Aorta (tissue), 5 donors: ENCODE results near the gene COX4I2. TPM values are rescaled to one million over a fixed set of nuclear protein-coding genes. Genes with fewer than 3 reads are reported as not detected.

Experiments used
- ATAC-seq: fragments of 200-7000 bp; cut with Tn5 transposase; one replicate; pipeline ENCODE4 v1.9.1; 2022; ENCODE audit warnings: moderate library complexity; ENCODE audit not compliant: low FRiP score
- DNase-seq, 2 donors: peaks; one replicate each; pipeline ENCODE4 v3.0.0-alpha.2; 2020
- H3K27ac ChIP-seq, 2 donors: one replicate each; pipeline ENCODE4 v1.5.1; 2013; ENCODE audit warnings: low read length in 2 of 2, mild to moderate bottlenecking in 2 of 2, moderate library complexity in 2 of 2, control low read depth in 1 of 2, inconsistent platforms in 1 of 2, low read depth in 1 of 2
- H3K27me3 ChIP-seq, 2 donors: one replicate each; pipeline ENCODE4 v1.6.1; 2013; ENCODE audit warnings: control low read depth in 1 of 2, low read length in 1 of 2, mild to moderate bottlenecking in 1 of 2, moderate library complexity in 1 of 2; ENCODE audit not compliant: insufficient read depth in 2 of 2, control insufficient read depth in 1 of 2
- H3K36me3 ChIP-seq, 2 donors: one replicate each; pipeline ENCODE4 v1.6.1; 2013; ENCODE audit warnings: control low read depth in 1 of 2, low read length in 1 of 2, mild to moderate bottlenecking in 1 of 2; ENCODE audit not compliant: insufficient read depth in 2 of 2, control insufficient read depth in 1 of 2
- H3K4me1 ChIP-seq, 2 donors: one replicate each; pipeline ENCODE4 v1.6.1; 2013; ENCODE audit warnings: low read length in 2 of 2, control low read depth in 1 of 2, mild to moderate bottlenecking in 1 of 2, moderate library complexity in 1 of 2; ENCODE audit not compliant: insufficient read depth in 2 of 2, control insufficient read depth in 1 of 2
- H3K4me3 ChIP-seq, 2 donors: one replicate each; pipeline ENCODE4 v1.5.1; 2013; ENCODE audit warnings: low read length in 2 of 2, control low read depth in 1 of 2, mild to moderate bottlenecking in 1 of 2
- H3K9me3 ChIP-seq: one replicate; pipeline ENCODE4 v1.6.1; 2013; ENCODE audit warnings: mild to moderate bottlenecking, low read length; ENCODE audit not compliant: control insufficient read depth
- WGBS, 2 donors: extraction: QIAGEN DNeasy Blood & Tissue Kit; methylation state at CpG; one replicate each; pipeline ENCODE4 v1.1.7; 2013; 5-methylcytosine and 5-hydroxymethylcytosine counted together
- intact Hi-C, 2 donors: fragments of 100-400 bp; cut with DNase I; formaldehyde crosslinking; loops; one replicate each; pipeline versions ENCODE4 v1.14.2 to v1.15.0; 2022
- microRNA-seq, 2 donors: library from miRNA; unstranded; fragments of <30 nt; microRNA quantifications; one replicate each; pipeline ENCODE4 v1.2.0, GENCODE V29; 2020
- polyA plus RNA-seq, 2 donors: library from polyadenylated mRNA; stranded (reverse); fragments of 200-250 nt; gene quantifications; one replicate each; pipeline ENCODE4 v1.2.3, GENCODE V29; 2013
- total RNA-seq, 2 donors: library from RNA; stranded (reverse); fragmentation: NEBNext Ultra II Directional; extraction: Animal tissue kit (Norgen Biotek cat#: 25700); gene quantifications; one replicate each; pipeline ENCODE4 v1.2.1, GENCODE V29; 2021
- donor health status: healthy with polysubstance abuse.
- donor health status: Bipolar disorder and iron deficiency.
- donor health status: DM: no; HTN: no; CAD: no.
- donor health status: DM: no; HTN: no; CAD: no.
- donor health status: DM: yes; HTN: yes; CAD: no.

COX4I2 gene
- total and polyA plus RNA-seq, 4 donors = 2.0 to 9.5 (median 5.2) TPM; not detected in 1

- H3K9me3 ChIP-seq = no peaks in the 10 kb centered on the region
- intact Hi-C loops = no loop called here
- H3K27ac ChIP-seq = no peak overlapping the region
- peaks cover 0 to 3% of the 10 kb centered on the region in 2 donors for H3K36me3 ChIP-seq
- H3K27me3 ChIP-seq = no peaks in the 10 kb centered on the region
- ATAC-seq = no peak
- no peak for DNase-seq
- 89 to 91% methylated on average over 5 of the region's 5 CpGs for WGBS, 2 donors
- H3K4me1 ChIP-seq = no peaks in the 10 kb centered on the region
- no peak overlapping the region for H3K4me3 ChIP-seq
Observed at GRCh38 chr20:31689141-31689540, 51.4 kb downstream of the COX4I2 start.

DNA sequence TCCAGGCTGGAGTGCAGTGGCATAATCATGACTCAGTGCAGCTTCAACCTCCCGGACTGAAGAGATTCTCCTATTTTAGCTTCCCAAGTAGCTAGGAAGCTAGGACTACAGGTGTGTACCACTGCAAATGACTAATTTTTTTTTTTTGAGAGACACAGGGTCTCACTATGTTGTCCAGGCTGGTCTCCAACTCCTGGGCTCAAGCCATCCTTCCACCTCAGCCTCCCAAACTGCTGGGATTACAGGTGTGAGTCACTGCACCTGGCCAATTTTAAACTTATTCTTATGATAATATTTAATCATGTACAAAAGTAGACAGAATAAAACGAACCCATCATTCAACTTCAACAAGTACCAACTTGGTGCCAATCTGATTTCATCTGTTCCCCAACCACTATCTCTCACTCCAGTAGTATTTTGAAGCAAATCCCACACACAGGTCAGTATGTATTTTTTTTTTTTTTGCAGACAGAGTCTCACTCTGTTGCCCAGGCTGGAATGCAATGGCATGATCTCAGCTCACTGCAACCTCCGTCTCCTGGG, 52.5 kb downstream of the COX4I2 start:
- ATAC-seq (no peak), DNase-seq (no peak)
- 51 to 54% methylated on average over 3 of the region's 3 CpGs for WGBS, 2 donors
- H3K4me3 ChIP-seq = no peak overlapping the region
- no peaks in the 10 kb centered on the region for H3K4me1 ChIP-seq
- H3K27ac ChIP-seq = no peak overlapping the region
- intact Hi-C loops = no loop called here
- H3K27me3 ChIP-seq = no peaks in the 10 kb centered on the region
- no peaks in the 10 kb centered on the region for H3K9me3 ChIP-seq
- peaks cover 0 to 3% of the 10 kb centered on the region in 2 donors for H3K36me3 ChIP-seq

GRCh38 chr20:31691646-31692275, 54.0 kb downstream of the COX4I2 start:
- Histone ChIP-seq H3K27ac (peak overlapping the region; percentile 0 to 15), H3K4me1 (no peaks in the 10 kb centered on the region), H3K4me3 (no peak overlapping the region), H3K27me3 (no peaks in the 10 kb centered on the region), H3K36me3 (peaks cover 0 to 3% of the 10 kb centered on the region in 2 donors), H3K9me3 (no peaks in the 10 kb centered on the region)
- WGBS, 2 donors = 53 to 59% methylated on average over 1 of the region's 1 CpG
- ATAC-seq = no peak
- intact Hi-C loops = no loop called here
- DNase-seq = no peak

DNA sequence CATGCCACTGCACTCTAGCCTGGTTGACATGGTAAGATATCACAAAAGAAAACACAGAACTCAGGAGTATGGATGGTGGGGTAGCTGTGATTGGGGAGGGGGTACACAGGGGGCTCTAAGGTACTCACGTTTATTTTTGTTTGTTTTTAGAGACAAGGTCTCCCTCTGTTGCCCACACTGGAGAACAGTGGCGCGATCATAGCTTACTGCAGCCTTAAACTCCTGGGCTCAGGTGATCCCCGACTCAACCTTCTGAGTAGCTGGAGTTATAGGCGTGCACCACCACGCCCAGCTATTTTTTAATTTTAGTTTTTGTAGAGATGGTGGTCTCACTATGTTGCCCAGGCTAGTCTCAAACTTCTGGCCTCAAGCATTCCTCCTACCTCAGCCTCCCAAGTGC, 55.7 kb downstream of the COX4I2 start:
- peaks cover 0 to 3% of the 10 kb centered on the region in 2 donors for H3K36me3 ChIP-seq
- intact Hi-C loops = no loop called here

DNA sequence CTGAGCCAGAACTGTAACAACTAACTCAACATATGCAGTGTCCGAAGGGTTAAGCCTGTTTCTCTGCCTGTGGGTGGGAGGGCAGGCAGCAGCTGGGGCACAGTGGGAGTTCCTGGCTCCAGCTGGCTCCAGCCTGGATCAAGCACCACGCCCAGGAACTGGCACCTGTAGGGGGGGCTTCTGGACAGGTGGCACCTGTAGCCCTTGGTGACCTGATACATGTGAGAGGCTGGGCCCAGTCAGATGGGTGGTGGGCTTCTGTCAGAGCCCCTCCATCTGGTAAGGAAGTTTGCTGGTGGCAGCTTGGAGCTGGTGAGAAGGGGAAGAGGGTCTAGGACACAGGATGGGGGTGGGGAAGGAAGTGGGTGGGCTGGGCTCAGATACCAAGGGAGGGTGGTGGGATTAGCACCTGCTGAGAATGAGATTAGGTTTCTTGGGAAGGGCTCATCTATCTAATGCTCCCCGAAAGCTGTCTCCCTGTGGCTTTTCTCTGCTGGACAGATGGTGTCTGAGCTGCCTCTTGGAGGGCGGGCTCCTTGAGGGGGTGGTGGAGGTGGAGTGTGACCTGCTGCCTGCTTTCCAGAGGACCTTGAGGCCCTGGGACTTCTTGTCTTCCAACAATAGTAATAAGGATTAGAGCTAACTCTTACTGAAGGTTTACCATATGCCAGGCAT, 56.4 kb downstream of the COX4I2 start:
- ATAC-seq (no peak), DNase-seq (no peak)
- Histone ChIP-seq H3K27ac (peak overlapping the region in 1 of 2 donors; percentile 4), H3K36me3 (peaks cover 0 to 3% of the 10 kb centered on the region in 2 donors), H3K4me1 (peaks cover 1 to 4% of the 10 kb centered on the region in 2 donors), H3K4me3 (no peak overlapping the region), H3K27me3 (no peaks in the 10 kb centered on the region), H3K9me3 (no peaks in the 10 kb centered on the region)
- 71 to 73% methylated on average over 4 of the region's 4 CpGs for WGBS, 2 donors
- intact Hi-C loops = no loop called here

More for the DNA sequence above, 55.7 kb downstream of the COX4I2 start:
- Histone ChIP-seq H3K4me3 (no peak overlapping the region), H3K4me1 (no peaks in the 10 kb centered on the region), H3K9me3 (no peaks in the 10 kb centered on the region), H3K27me3 (no peaks in the 10 kb centered on the region), H3K27ac (no peak overlapping the region)
- ATAC-seq (no peak), DNase-seq (no peak)
- 81 to 85% methylated on average over 6 of the region's 6 CpGs for WGBS, 2 donors

Small RNAs within 50 kb of the gene (microRNA-seq; reads per million reads assigned to microRNA genes)
- gene MIR3193 = 0 reads per million in 2 donors

Other genes starting within 250 kb of the COX4I2 start
- not detected for gene DEFB119, start 247.3 kb upstream of the COX4I2 start, total RNA-seq
- gene DEFB119, start 247.3 kb upstream of the COX4I2 start, polyA plus RNA-seq = not detected
- gene DEFB121, start 231.7 kb upstream of the COX4I2 start, total RNA-seq = not detected
- not detected for gene DEFB121, start 231.7 kb upstream of the COX4I2 start, polyA plus RNA-seq
- not detected for gene DEFB123, start 197.3 kb upstream of the COX4I2 start, total RNA-seq
- not detected for gene DEFB123, start 197.3 kb upstream of the COX4I2 start, polyA plus RNA-seq
- 1 to 10 TPM; 1.6 to 7.6 TPM for gene DEFB124, start 162.8 kb upstream of the COX4I2 start, total RNA-seq
- not detected for gene DEFB124, start 162.8 kb upstream of the COX4I2 start, polyA plus RNA-seq
- gene REM1, start 162.6 kb upstream of the COX4I2 start, total RNA-seq = 10 to 100 TPM; 13.6 to 13.9 TPM
- gene REM1, start 162.6 kb upstream of the COX4I2 start, polyA plus RNA-seq = 10 to 100 TPM in 1 of 2 donors, 1 to 10 TPM in 1; 2.5 to 12.7 TPM
- gene HM13, start 123.5 kb upstream of the COX4I2 start, total RNA-seq = 100 to 1,000 TPM; 136 to 139 TPM
- 100 to 1,000 TPM in 1 of 2 donors, 10 to 100 TPM in 1; 41.8 to 108 TPM for gene HM13, start 123.5 kb upstream of the COX4I2 start, polyA plus RNA-seq
- 100 to 1,000 TPM; 170 to 396 TPM for gene ID1, start 32.6 kb upstream of the COX4I2 start, total RNA-seq
- 100 to 1,000 TPM; 163 to 382 TPM for gene ID1, start 32.6 kb upstream of the COX4I2 start, polyA plus RNA-seq
- gene BCL2L1, start 85.0 kb downstream of the COX4I2 start, total RNA-seq = 100 to 1,000 TPM in 1 of 2 donors, 10 to 100 TPM in 1; 69.1 to 107 TPM
- 100 to 1,000 TPM; 103 to 104 TPM for gene BCL2L1, start 85.0 kb downstream of the COX4I2 start, polyA plus RNA-seq
- gene TPX2, start 101.4 kb downstream of the COX4I2 start, total RNA-seq = 1 to 10 TPM in 1 of 2 donors, under 1 TPM in 1; 0.75 to 2.1 TPM
- gene TPX2, start 101.4 kb downstream of the COX4I2 start, polyA plus RNA-seq = 1 to 10 TPM; 1.6 to 5.4 TPM
- gene MYLK2, start 181.4 kb downstream of the COX4I2 start, total RNA-seq = under 1 TPM in 1 of 2 donors, not detected in 1; 0.30 TPM
- gene MYLK2, start 181.4 kb downstream of the COX4I2 start, polyA plus RNA-seq = 1 to 10 TPM in 1 of 2 donors, not detected in 1; 8.1 TPM
- gene FOXS1, start 207.7 kb downstream of the COX4I2 start, total RNA-seq = 10 to 100 TPM in 1 of 2 donors, 1 to 10 TPM in 1; 10.0 to 20.2 TPM
- gene FOXS1, start 207.7 kb downstream of the COX4I2 start, polyA plus RNA-seq = 10 to 100 TPM; 11.4 to 76.4 TPM
- 1 to 10 TPM; 2.4 to 4.7 TPM for gene DUSP15, start 232.6 kb downstream of the COX4I2 start, total RNA-seq
- 10 to 100 TPM in 1 of 2 donors, 1 to 10 TPM in 1; 2.6 to 31.7 TPM for gene DUSP15, start 232.6 kb downstream of the COX4I2 start, polyA plus RNA-seq
- under 1 TPM; 0.19 to 0.81 TPM for gene TTLL9, start 232.7 kb downstream of the COX4I2 start, total RNA-seq
- under 1 TPM in 1 of 2 donors, not detected in 1; 0.61 TPM for gene TTLL9, start 232.7 kb downstream of the COX4I2 start, polyA plus RNA-seq